NK-92 (cell line): ENCODE results near the gene CATSPERE.
"Not testable (repeated sequence)": the region's sequence is repeated elsewhere in the genome, so short reads cannot be mapped to it uniquely, and the experiment has no call there.

Source experiments
- DNase-seq: peaks from one replicate; lab custom pipeline; 2025; ENCODE audit not compliant: unreplicated experiment; lab: John Stamatoyannopoulos, UW

Gene CATSPERE

GRCh38 chr1:244661569-244662312 lies 200.7 kb downstream of the CATSPERE start:
- DNase-seq, result not testable (repeated sequence)

- DNase-seq, result no peak
Measured at GRCh38 chr1:244662599-244662998, 201.5 kb downstream of the CATSPERE start.

GRCh38 chr1:244664353-244664752 lies 203.3 kb downstream of the CATSPERE start:
- DNase-seq, result no peak

GRCh38 chr1:244665771-244666217 lies 204.7 kb downstream of the CATSPERE start:
- no peak for DNase-seq

GRCh38 chr1:244666672-244667418 lies 205.8 kb downstream of the CATSPERE start:
- DNase-seq, result not testable (repeated sequence)

- DNase-seq, result no peak
Measured at GRCh38 chr1:244667797-244668196, 206.7 kb downstream of the CATSPERE start.

GRCh38 chr1:244672946-244673682 lies 212.0 kb downstream of the CATSPERE start:
- DNase-seq, result no peak

- DNase-seq, result no peak
Measured at GRCh38 chr1:244674446-244674845, 213.4 kb downstream of the CATSPERE start.

GRCh38 chr1:244675167-244675566 lies 214.1 kb downstream of the CATSPERE start:
- DNase-seq, result no peak

GRCh38 chr1:244678697-244679096 lies 217.6 kb downstream of the CATSPERE start:
- DNase-seq, result no peak

GRCh38 chr1:244680667-244681066 lies 219.6 kb downstream of the CATSPERE start:
- DNase-seq, result no peak

- DNase-seq, result not testable (repeated sequence)
Measured at GRCh38 chr1:244682087-244682486, 221.0 kb downstream of the CATSPERE start.
